HG02588 (cell line): ENCODE data around the gene CES2.
"Not testable (repeated sequence)": the region's sequence is repeated elsewhere in the genome, so short reads cannot be mapped to it uniquely, and the experiment has no call there.

Experiments
- ATAC-seq: cut with Tn5 transposase; IDR thresholded peaks from one replicate; pipeline ENCODE4 v1.9.1; 2021; ENCODE audit warnings: mild to moderate bottlenecking, moderate library complexity; ENCODE audit not compliant: unreplicated experiment

Gene CES2, protein sequence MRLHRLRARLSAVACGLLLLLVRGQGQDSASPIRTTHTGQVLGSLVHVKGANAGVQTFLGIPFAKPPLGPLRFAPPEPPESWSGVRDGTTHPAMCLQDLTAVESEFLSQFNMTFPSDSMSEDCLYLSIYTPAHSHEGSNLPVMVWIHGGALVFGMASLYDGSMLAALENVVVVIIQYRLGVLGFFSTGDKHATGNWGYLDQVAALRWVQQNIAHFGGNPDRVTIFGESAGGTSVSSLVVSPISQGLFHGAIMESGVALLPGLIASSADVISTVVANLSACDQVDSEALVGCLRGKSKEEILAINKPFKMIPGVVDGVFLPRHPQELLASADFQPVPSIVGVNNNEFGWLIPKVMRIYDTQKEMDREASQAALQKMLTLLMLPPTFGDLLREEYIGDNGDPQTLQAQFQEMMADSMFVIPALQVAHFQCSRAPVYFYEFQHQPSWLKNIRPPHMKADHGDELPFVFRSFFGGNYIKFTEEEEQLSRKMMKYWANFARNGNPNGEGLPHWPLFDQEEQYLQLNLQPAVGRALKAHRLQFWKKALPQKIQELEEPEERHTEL

GRCh38 chr16:66935314-66936011 is at the start of gene CES2:
CES2 (plus strand) TSS chr16:66935516; CDS start chr16:66935636, 120 bp downstream.
- ATAC-seq, result no peak

DNA sequence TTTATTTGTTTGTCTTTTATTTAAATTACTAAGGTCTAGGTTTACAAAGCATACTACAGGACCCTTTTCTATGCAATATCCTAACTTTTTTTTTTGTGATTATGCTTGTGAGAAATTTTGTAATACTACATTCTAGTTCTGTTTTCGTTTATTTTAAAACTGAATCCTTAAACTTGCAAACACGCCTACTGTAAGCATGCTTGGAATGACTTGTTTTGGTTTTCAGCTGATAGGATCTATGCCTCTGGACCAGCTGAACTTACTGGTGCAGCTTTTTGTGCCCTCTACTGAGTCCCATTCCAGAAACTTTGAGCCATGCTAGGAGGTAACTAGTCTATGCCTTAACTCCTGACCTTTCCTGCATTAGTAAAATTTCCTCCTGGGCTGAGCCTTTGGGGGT is 49.0 kb upstream of the CES2 start:
- no peak for ATAC-seq

- ATAC-seq, result no peak
Observed at GRCh38 chr16:66886914-66887313, 48.4 kb upstream of the CES2 start.

GRCh38 chr16:66888647-66889615 is 46.4 kb upstream of the CES2 start:
- ATAC-seq, result no peak

DNA sequence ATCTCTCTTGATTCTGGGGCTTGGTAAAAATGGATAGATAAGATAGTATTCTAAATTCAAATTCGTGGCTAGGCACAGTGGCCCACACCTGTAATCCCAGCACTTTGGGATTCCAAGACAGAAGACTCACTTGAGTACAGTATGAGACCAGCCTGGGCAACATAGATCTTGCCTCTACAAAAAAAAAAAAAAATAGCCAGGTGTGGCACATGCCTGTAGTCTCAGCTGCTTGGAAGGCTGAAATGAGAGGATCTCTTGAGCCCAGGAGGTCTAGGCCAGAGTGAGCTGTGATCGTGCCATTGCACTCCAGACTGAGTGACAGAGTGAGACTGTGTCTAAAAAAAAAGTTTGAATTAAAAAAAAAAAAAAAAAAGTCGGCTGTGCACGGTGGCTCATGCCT is 45.7 kb upstream of the CES2 start:
- ATAC-seq, result no peak

GRCh38 chr16:66890799-66891198 is 44.5 kb upstream of the CES2 start:
- no peak for ATAC-seq

GRCh38 chr16:66891360-66891759 is 44.0 kb upstream of the CES2 start:
- ATAC-seq, result no peak

DNA sequence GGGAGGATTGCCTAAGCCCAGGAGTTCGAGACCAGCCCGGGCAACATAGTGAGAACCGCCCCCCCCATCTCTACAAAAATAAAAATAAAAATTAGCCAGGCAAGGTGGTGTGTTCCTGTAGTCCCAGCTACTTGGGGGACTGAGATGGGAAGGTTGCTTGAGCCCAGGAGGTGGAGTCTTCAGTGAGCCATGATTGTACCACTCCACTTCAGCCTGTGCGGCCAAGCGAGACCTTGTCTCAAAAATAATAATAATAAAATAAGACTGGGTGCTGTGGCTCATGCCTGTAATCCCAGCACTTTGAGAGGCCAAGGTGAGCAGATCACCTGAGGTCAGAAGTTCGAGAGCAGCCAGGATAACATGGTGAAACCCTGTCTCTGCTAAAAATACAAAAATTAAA is 43.5 kb upstream of the CES2 start:
- no peak for ATAC-seq

DNA sequence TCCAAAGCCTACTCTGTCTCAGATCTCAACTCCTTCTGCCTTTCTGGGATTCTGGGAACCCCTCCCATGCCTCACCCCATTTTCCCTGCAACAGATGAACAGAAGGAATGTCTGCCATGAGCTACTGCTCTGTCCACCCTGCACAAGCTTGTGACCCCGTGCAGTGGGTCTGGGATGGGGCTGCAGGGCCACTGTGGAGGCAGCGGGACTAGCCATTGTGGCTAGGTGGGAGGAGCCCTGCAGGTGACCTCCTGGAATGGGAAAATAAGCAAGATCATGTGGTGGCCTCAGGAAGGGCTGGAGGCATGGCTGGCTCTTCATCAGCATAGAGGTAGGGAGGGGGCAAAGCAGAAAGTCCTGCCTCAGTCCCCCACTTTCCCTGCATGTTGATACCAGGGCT is 41.3 kb upstream of the CES2 start:
- no peak for ATAC-seq

- ATAC-seq, result no peak
Observed at GRCh38 chr16:66894948-66895688, 40.2 kb upstream of the CES2 start.

DNA sequence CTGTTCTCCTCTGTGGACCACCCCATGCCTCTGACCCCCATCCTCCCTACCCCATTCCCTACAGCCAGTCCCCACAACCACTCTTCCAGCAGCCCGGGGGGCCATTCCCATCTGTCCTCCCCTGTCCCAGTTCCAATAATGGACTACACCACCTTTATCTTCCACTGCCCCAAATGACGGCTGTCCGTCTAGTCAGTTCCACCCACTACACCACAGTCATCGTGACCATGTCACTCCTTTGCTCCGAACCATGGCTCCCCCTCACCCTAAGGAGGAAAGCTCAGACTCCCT is 39.7 kb upstream of the CES2 start:
- ATAC-seq, result no peak

- ATAC-seq, result no peak
Observed at GRCh38 chr16:66895999-66896398, 39.3 kb upstream of the CES2 start.

DNA sequence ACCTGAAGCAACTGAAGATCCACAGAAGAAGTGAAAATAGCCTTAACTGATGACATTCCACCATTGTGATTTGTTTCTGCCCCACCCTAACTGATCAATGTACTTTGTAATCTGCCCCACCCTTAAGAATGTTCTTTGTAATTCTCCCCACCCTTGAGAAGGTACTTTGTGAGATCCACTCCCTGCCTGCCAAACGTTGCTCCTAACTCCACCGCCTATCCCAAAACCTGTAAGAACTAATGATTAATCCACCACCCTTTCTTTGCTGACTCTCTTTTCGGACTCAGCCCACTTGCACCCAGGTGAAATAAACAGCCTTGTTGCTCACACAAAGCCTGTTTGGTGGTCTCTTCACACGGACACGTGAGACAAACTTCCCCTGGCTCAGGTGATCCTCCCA is 38.6 kb upstream of the CES2 start:
- ATAC-seq, result not testable (repeated sequence)

DNA sequence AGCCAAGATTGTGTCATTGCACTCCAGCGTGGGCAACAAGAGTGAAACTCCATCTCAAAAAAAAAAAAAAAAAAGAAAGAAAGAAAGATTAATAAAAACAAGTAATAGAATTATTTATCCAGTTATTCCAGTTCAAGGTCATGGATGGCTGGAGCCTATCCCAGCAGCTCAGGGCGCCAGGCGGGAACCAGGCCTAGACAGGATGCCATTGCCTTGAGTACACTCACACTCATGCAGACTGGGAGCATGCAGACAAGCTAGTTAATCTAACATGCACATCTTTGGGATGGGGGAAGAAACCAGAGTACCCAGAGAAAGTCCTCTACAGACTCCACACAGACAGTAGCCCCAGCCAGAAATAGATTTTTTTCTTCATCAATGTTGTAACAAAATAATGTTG is 37.1 kb upstream of the CES2 start:
- ATAC-seq, result no peak

DNA sequence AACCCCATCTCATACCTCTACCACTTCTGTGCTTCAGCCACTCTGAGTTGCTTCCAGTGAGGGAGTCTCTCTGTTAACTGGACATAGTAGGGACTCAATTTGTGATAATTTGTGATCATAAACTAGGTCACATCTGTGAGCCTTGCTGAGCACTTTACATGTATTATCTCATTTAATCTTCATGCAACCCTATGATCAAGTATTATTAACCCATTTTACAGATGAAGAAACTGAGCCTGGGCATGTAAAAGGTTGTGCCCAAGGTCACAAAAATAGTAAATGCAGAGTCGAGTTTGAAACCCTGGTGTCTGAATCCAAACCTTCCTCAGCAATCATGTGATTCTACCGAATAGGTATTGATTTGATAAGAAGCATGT is 36.4 kb upstream of the CES2 start:
- no peak for ATAC-seq

GRCh38 chr16:66899310-66899944 is 35.9 kb upstream of the CES2 start:
- no peak for ATAC-seq

DNA sequence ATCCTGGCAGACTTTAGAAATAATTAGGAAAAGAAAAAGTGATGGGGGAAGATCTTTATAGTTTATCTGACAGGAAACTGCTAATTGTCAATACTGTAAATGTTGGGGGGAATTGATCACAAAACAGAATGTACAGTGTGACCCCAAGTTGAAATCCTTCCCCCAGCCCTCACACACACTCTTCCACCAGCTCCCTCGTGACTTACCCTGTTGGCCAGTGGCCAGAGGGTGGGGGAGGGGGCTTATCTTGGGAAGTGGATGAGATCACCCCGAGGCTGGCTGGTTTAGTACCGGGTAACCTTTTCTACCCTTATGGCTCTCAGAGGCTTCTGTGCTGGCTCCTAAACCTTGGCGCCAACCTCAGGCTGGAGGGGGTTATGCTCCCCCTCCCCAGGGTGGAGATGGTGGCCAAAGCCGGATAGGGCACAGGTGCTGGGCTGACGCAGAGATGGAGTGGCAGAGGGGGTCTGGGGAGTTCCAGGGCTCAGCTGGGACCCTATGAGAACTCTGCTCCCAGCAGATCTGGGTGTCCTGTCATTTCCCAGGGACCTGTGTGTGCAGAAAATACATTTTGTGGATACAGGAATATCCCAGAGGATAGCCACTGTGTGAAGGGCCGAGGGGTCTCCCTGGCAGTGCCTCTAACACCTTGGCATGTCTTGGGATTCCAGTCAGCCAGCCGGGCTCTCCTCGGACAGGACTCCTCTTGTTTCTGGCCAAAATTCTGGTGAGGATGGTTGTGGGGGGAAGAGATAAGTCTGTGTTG is 35.2 kb upstream of the CES2 start:
- no peak for ATAC-seq

DNA sequence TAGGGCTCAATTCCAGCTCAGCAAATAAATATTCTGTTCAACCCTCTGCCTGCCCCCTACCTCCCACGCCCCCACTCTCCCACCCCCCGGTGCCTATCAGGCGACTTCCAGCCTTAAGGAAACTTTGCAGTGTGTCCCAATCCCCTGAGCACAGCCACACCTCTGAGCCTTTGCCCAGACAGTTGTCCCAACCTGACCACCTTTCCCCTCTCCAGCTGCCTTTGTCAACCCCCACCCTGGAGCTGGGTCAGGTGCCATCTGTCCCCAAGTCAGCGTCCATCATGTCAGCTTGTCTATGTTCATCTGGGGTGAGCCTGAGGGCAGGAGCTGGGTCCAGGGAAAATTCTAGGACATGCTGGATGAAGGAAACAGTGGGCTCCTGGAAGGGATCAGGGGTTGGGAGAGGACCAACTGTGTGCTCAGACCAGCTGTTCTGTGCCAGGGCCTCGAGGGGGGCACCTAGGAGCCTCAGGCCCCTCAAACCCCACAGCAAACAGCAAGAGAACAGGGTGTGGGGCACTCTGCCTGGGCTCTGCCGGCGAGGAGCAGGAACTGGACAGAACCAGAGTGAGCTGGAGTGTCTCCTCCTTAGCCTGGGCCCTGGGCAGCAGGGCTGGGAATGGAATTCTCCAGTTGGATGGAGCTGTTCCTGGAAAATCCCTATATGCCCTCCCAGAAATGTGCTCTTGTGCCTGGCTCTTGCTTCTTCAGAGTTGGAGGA is 34.4 kb upstream of the CES2 start:
- no peak for ATAC-seq

DNA sequence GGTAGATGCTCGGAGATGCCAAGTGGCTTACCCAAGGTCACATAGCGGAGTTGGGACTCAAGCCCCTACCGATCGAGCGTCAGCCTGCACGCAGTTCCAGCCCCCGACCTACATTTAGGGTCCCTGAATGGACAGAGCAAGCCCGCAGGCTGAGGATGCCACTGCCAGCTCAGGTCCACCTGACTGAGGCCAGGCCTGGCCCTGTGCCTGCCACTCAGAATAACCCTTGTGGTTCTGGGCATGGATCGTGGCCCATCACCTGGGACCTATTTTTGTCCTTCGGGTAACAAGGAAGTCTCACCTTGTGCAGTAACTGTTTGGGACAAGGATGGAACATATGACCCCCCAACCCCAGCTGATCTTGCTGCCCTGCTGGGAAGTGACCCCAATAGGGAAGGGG is 33.7 kb upstream of the CES2 start:
- ATAC-seq, result no peak
